HEK293 (cell line): ENCODE data around the gene PHF20.

ENCODE experiments used
- CTCF ChIA-PET: fragments of 350-600 bp; formaldehyde crosslinking; extraction: SDS; loops from one replicate; lab custom pipeline; 2021; ENCODE audit warnings: antibody characterized with exemption; lab: Yijun Ruan, JAX
- POLR2A ChIA-PET: fragments of 300-600 bp; formaldehyde crosslinking; extraction: SDS; loops from one replicate; lab custom pipeline; 2020; ENCODE audit warnings: antibody characterized with exemption, inconsistent platforms; lab: Yijun Ruan, JAX
- H3K27ac ChIP-seq: fragments of 200-500 bp; sonication (Bioruptor generic); 2 replicates; pipeline ENCODE4 v1.5.1; 2014; ENCODE audit warnings: low read depth, low read length, control low read depth, inconsistent platforms; ENCODE audit errors: extremely low read depth
- H3K36me3 ChIP-seq, 2 experiments: fragments of 200-500 bp in 1 of 2; sonication (Bioruptor generic) in 1 of 2; 1 replicate in 1 of 2; 2 replicates in 1 of 2; pipeline ENCODE4 v1.5.1; 2014 to 2017; ENCODE audit warnings: inconsistent platforms in 2 of 2, low read length in 2 of 2; ENCODE audit not compliant: control insufficient read depth in 2 of 2, insufficient read depth in 1 of 2
- H3K4me1 ChIP-seq: fragments of 200-500 bp; sonication (Bioruptor generic); 2 replicates; pipeline ENCODE4 v1.5.1; 2014; ENCODE audit warnings: mild to moderate bottlenecking, low read length, inconsistent platforms; ENCODE audit not compliant: control insufficient read depth, insufficient read depth
- H3K4me3 ChIP-seq: 2 replicates; pipeline ENCODE4 v1.5.1; 2011; ENCODE audit warnings: low read depth, mild to moderate bottlenecking, control low read depth, low read length, moderate library complexity
- H3K9me3 ChIP-seq: fragments of 200-500 bp; sonication (Bioruptor generic); 2 replicates; pipeline ENCODE4 v1.5.1; 2014; ENCODE audit warnings: low read depth, low read length, inconsistent platforms; ENCODE audit not compliant: control insufficient read depth, insufficient read depth
- GLIS2 ChIP-seq: fragments of 450-650 bp; formaldehyde crosslinking; IDR thresholded peaks from 2 replicates; pipeline ENCODE4 v1.5.1; 2016; ENCODE audit warnings: missing biosample characterization, missing genetic modification characterization
- ZNF175 ChIP-seq: fragments of 450-650 bp; formaldehyde crosslinking; IDR thresholded peaks from 2 replicates; pipeline ENCODE4 v1.5.1; 2016; ENCODE audit warnings: missing biosample characterization, missing genetic modification characterization
- ZNF221 ChIP-seq: fragments of 450-650 bp; formaldehyde crosslinking; IDR thresholded peaks from 2 replicates; pipeline ENCODE4 v1.5.1; 2017; ENCODE audit warnings: missing biosample characterization, missing genetic modification characterization, borderline replicate concordance
- ZNF433 ChIP-seq: fragments of 450-650 bp; formaldehyde crosslinking; IDR thresholded peaks from 2 replicates; pipeline ENCODE4 v1.5.1; 2016; ENCODE audit warnings: missing biosample characterization, missing genetic modification characterization, low read depth
- ZNF596 ChIP-seq: fragments of 450-650 bp; IDR thresholded peaks from 2 replicates; pipeline ENCODE4 v1.5.0; 2018; ENCODE audit warnings: missing biosample characterization, mild to moderate bottlenecking, missing genetic modification characterization, moderate library complexity
- ZNF600 ChIP-seq: fragments of 450-650 bp; formaldehyde crosslinking; IDR thresholded peaks from 2 replicates; pipeline ENCODE4 v1.5.1; 2016; ENCODE audit warnings: missing biosample characterization, missing genetic modification characterization
- ZNF629 ChIP-seq: fragments of 450-650 bp; formaldehyde crosslinking; IDR thresholded peaks from 2 replicates; pipeline ENCODE4 v1.5.1; 2017; ENCODE audit warnings: missing biosample characterization, missing genetic modification characterization
- TF ChIP-seq, protein P1 (sequence below): fragments of 450-650 bp; formaldehyde crosslinking; IDR thresholded peaks from 2 replicates; pipeline ENCODE4 v1.5.1; 2016; ENCODE audit warnings: missing biosample characterization, missing genetic modification characterization
- TF ChIP-seq, protein P2 (sequence below): fragments of 450-650 bp; formaldehyde crosslinking; IDR thresholded peaks from 2 replicates; pipeline ENCODE4 v1.5.1; 2016; ENCODE audit warnings: missing biosample characterization, missing genetic modification characterization, low read depth
- TF ChIP-seq, protein P3 (sequence below): fragments of 450-650 bp; formaldehyde crosslinking; IDR thresholded peaks from 2 replicates; pipeline ENCODE4 v1.5.1; 2016; ENCODE audit warnings: missing biosample characterization, missing genetic modification characterization

The PHF20 gene

GRCh38 chr20:35903843-35904242 lies 132.0 kb downstream of the PHF20 start (continued):
- TF ChIP-seq ZNF629 (tag by site-specific recombination), result no peak
- TF ChIP-seq ZNF221, result no peak

DNA sequence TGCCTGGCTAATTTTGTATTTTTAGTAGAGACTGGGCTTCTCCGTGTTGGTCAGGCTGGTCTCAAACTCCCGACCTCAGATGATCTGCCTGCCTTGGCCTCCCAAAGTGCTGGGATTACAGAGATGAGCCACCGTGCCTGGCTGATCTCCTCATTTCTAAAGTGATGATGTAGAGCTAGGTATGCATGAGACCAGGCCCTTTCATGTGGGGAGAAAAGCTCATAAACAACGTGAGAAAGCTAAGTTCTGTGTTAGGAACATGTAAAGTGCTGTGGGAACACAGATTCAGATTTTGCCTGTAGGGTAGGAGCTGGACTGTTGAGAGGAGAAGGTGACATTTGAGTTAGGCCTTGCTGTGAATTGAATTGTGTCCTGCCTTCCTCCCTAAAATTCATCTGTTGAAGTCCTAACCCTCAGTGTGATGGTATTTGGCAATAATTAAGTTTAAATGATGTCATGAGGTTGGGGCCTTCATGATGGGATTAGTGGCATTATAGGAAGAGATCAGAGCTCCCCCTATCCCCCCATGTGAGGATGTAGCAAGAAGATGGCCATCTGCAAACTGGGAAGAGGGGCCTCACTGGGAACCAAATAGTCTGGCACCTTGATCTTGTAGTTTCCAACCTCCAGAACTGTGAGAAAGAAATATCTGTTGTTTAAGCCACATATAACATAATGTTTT lies 133.3 kb downstream of the PHF20 start:
- H3K4me3 ChIP-seq, result no peak overlapping the region
- no peak overlapping the region for H3K27ac ChIP-seq
- TF ChIP-seq, protein P1, sequence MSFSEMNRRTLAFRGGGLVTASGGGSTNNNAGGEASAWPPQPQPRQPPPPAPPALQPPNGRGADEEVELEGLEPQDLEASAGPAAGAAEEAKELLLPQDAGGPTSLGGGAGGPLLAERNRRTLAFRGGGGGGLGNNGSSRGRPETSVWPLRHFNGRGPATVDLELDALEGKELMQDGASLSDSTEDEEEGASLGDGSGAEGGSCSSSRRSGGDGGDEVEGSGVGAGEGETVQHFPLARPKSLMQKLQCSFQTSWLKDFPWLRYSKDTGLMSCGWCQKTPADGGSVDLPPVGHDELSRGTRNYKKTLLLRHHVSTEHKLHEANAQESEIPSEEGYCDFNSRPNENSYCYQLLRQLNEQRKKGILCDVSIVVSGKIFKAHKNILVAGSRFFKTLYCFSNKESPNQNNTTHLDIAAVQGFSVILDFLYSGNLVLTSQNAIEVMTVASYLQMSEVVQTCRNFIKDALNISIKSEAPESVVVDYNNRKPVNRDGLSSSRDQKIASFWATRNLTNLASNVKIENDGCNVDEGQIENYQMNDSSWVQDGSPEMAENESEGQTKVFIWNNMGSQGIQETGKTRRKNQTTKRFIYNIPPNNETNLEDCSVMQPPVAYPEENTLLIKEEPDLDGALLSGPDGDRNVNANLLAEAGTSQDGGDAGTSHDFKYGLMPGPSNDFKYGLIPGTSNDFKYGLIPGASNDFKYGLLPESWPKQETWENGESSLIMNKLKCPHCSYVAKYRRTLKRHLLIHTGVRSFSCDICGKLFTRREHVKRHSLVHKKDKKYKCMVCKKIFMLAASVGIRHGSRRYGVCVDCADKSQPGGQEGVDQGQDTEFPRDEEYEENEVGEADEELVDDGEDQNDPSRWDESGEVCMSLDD (tag by site-specific recombination), result no peak
- no peak for TF ChIP-seq ZNF600 (tag by site-specific recombination)
- TF ChIP-seq ZNF596 (tag by site-specific recombination), result no peak
- no peak for TF ChIP-seq ZNF433 (tag by site-specific recombination)
- no peak for TF ChIP-seq GLIS2 (tag by site-specific recombination)
- TF ChIP-seq, protein P2, sequence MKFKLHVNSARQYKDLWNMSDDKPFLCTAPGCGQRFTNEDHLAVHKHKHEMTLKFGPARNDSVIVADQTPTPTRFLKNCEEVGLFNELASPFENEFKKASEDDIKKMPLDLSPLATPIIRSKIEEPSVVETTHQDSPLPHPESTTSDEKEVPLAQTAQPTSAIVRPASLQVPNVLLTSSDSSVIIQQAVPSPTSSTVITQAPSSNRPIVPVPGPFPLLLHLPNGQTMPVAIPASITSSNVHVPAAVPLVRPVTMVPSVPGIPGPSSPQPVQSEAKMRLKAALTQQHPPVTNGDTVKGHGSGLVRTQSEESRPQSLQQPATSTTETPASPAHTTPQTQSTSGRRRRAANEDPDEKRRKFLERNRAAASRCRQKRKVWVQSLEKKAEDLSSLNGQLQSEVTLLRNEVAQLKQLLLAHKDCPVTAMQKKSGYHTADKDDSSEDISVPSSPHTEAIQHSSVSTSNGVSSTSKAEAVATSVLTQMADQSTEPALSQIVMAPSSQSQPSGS (tag by site-specific recombination), result peak; percentile 28; the same call in 1 of the 2 replicates
- TF ChIP-seq, protein P3, sequence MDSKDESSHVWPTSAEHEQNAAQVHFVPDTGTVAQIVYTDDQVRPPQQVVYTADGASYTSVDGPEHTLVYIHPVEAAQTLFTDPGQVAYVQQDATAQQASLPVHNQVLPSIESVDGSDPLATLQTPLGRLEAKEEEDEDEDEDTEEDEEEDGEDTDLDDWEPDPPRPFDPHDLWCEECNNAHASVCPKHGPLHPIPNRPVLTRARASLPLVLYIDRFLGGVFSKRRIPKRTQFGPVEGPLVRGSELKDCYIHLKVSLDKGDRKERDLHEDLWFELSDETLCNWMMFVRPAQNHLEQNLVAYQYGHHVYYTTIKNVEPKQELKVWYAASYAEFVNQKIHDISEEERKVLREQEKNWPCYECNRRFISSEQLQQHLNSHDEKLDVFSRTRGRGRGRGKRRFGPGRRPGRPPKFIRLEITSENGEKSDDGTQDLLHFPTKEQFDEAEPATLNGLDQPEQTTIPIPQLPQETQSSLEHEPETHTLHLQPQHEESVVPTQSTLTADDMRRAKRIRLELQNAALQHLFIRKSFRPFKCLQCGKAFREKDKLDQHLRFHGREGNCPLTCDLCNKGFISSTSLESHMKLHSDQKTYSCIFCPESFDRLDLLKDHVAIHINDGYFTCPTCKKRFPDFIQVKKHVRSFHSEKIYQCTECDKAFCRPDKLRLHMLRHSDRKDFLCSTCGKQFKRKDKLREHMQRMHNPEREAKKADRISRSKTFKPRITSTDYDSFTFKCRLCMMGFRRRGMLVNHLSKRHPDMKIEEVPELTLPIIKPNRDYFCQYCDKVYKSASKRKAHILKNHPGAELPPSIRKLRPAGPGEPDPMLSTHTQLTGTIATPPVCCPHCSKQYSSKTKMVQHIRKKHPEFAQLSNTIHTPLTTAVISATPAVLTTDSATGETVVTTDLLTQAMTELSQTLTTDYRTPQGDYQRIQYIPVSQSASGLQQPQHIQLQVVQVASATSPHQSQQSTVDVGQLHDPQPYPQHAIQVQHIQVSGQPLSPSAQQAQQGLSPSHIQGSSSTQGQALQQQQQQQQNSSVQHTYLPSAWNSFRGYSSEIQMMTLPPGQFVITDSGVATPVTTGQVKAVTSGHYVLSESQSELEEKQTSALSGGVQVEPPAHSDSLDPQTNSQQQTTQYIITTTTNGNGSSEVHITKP (tag by site-specific recombination), result no peak
- no peaks in the 10 kb centered on the region for H3K9me3 ChIP-seq
- ChIA-PET POLR2A (no interaction called here), CTCF (interaction anchor here (0.5 to 1.3 kb wide), 2 partner anchors 20 to 50 kb away, joined by 3 read pairs; no protein-coding TSS in a partner anchor)
- H3K36me3 ChIP-seq, result peaks cover 0 to 18% of the 10 kb centered on the region in 2 experiments; a peak in 1 of 3 replicates
- no peaks in the 10 kb centered on the region for H3K4me1 ChIP-seq

- CTCF ChIA-PET, result interaction anchor here (0.6 kb wide), 1 partner anchor 87 kb away, joined by 3 read pairs; no protein-coding TSS in a partner anchor
- POLR2A ChIA-PET, result interaction anchor here (0.8 kb wide), 1 partner anchor 204 kb away, joined by 3 read pairs; no protein-coding TSS in a partner anchor
- H3K4me1 ChIP-seq, result no peaks in the 10 kb centered on the region
- H3K9me3 ChIP-seq, result no peaks in the 10 kb centered on the region
- peaks cover 3 to 18% of the 10 kb centered on the region in 2 experiments; a peak in 2 of 3 replicates for H3K36me3 ChIP-seq
- no peak for TF ChIP-seq ZNF175
- H3K27ac ChIP-seq, result no peak overlapping the region
- H3K4me3 ChIP-seq, result no peak overlapping the region
These were observed 135.3 kb downstream of the PHF20 start for GRCh38 chr20:35907017-35907701.
